SK-N-SH (cell line): ENCODE measurements around the gene PHPT1. TPM values are rescaled to one million over a fixed set of nuclear protein-coding genes. Genes with fewer than 3 reads are reported as not detected.

Experiments used
- CTCF ChIA-PET: fragments of 300-600, 350-600 bp; formaldehyde crosslinking; extraction: SDS; loops from one replicate; lab custom pipeline; 2021; lab: Yijun Ruan, JAX
- POLR2A ChIA-PET: fragments of 350-600 bp; sonication (Branson Sonifier 250); formaldehyde crosslinking; extraction: SDS; loops from one replicate; lab custom pipeline; 2020; ENCODE audit warnings: antibody characterized with exemption, inconsistent platforms; lab: Yijun Ruan, JAX
- DNase-seq: peaks from one replicate; pipeline ENCODE4 v3.0.0; 2012
- H2AFZ ChIP-seq: fragments of 200-600 bp; sonication (generic); 2 replicates; pipeline ENCODE4 v1.8.1; 2016; ENCODE audit warnings: antibody characterized with exemption, mild to moderate bottlenecking, low read depth
- H3F3A ChIP-seq: fragments of 200-600 bp; sonication (generic); replicated peaks from 2 replicates; pipeline ENCODE3; 2016; ENCODE audit warnings: antibody characterized with exemption, mild to moderate bottlenecking; ENCODE audit not compliant: insufficient read depth
- H3K27ac ChIP-seq, 2 experiments: fragments of 200-500 bp in 1 of 2; fragments of 200-600 bp in 1 of 2; sonication (Bioruptor generic) in 1 of 2; sonication (generic), shearing (Covaris generic) in 1 of 2; 2 replicates each; pipeline versions ENCODE4 v1.5.1 to v1.6.1; 2014 to 2016; ENCODE audit warnings: low read depth in 2 of 2, inconsistent platforms in 1 of 2, low read length in 1 of 2, mild to moderate bottlenecking in 1 of 2, mixed read lengths in 1 of 2
- H3K27me3 ChIP-seq: fragments of 200-600 bp; sonication (generic), shearing (Covaris generic); 2 replicates; pipeline ENCODE4 v1.6.1; 2016; ENCODE audit warnings: mixed run types; ENCODE audit not compliant: insufficient read depth
- H3K36me3 ChIP-seq, 2 experiments: fragments of 200-500 bp in 1 of 2; fragments of 200-600 bp in 1 of 2; sonication (Bioruptor generic) in 1 of 2; sonication (generic) in 1 of 2; replicated peaks in 1 of 2; 2 replicates each; pipeline versions ENCODE3 to v1.5.1; 2014 to 2016; ENCODE audit warnings: low read length in 1 of 2, mild to moderate bottlenecking in 1 of 2; ENCODE audit not compliant: insufficient read depth in 2 of 2, control insufficient read depth in 1 of 2
- H3K4me1 ChIP-seq, 2 experiments: fragments of 200-500 bp in 1 of 2; fragments of 200-600 bp in 1 of 2; sonication (Bioruptor generic) in 1 of 2; sonication (generic), shearing (Covaris generic) in 1 of 2; 2 replicates each; pipeline versions ENCODE4 v1.5.1 to v1.6.1; 2014 to 2016; ENCODE audit warnings: low read depth in 1 of 2, low read length in 1 of 2, mixed run types in 1 of 2; ENCODE audit not compliant: insufficient read depth in 2 of 2, control insufficient read depth in 1 of 2
- H3K4me2 ChIP-seq: fragments of 200-600 bp; sonication (generic), shearing (Covaris generic); 2 replicates; pipeline ENCODE4 v1.6.1; 2017; ENCODE audit warnings: mixed run types
- H3K4me3 ChIP-seq, 2 experiments: fragments of 200-500 bp in 1 of 2; fragments of 200-600 bp in 1 of 2; sonication (Bioruptor generic) in 1 of 2; sonication (generic), shearing (Covaris generic) in 1 of 2; 2 replicates each; pipeline versions ENCODE4 v1.5.1 to v1.8.1; 2014 to 2016; ENCODE audit warnings: low read depth in 2 of 2, inconsistent platforms in 1 of 2, low read length in 1 of 2, mild to moderate bottlenecking in 1 of 2, mixed read lengths in 1 of 2, moderate library complexity in 1 of 2
- H3K79me2 ChIP-seq: fragments of 200-600 bp; sonication (generic); 2 replicates; pipeline ENCODE4 v1.8.1; 2017; ENCODE audit warnings: mild to moderate bottlenecking; ENCODE audit not compliant: insufficient read depth
- H3K9ac ChIP-seq: fragments of 200-600 bp; sonication (generic); 2 replicates; pipeline ENCODE4 v1.6.1; 2017; ENCODE audit warnings: mixed run types
- H3K9me2 ChIP-seq: fragments of 200-600 bp; sonication (generic); 2 replicates; pipeline ENCODE4 v1.6.1; 2017; ENCODE audit warnings: mixed run types
- H3K9me3 ChIP-seq: fragments of 200-600 bp; sonication (generic); 2 replicates; pipeline ENCODE4 v1.6.1; 2017; ENCODE audit warnings: mixed run types, mild to moderate bottlenecking, moderate library complexity
- H4K20me1 ChIP-seq: fragments of 200-600 bp; sonication (generic); 2 replicates; pipeline ENCODE4 v1.6.1; 2017; ENCODE audit warnings: mild to moderate bottlenecking, mixed run types; ENCODE audit not compliant: insufficient read depth
- CTCF ChIP-seq: fragments of 200-600 bp; sonication (generic); IDR thresholded peaks from 2 replicates; pipeline ENCODE4 v1.6.1; 2017; ENCODE audit warnings: antibody characterized with exemption, mild to moderate bottlenecking, moderate library complexity
- EP300 ChIP-seq, 2 experiments: IDR thresholded peaks; 2 replicates each; pipeline versions ENCODE4 v1.4.0 to v1.6.1; 2012; ENCODE audit warnings: borderline replicate concordance in 1 of 2, low read depth in 1 of 2, low read length in 1 of 2
- FOXM1 ChIP-seq: IDR thresholded peaks from 2 replicates; pipeline ENCODE4 v1.4.0; 2012; ENCODE audit warnings: low read depth, mild to moderate bottlenecking
- GABPA ChIP-seq: IDR thresholded peaks from 2 replicates; pipeline ENCODE4 v1.4.0; 2012; ENCODE audit warnings: low read depth, mild to moderate bottlenecking
- GATA2 ChIP-seq: sonication (generic); formaldehyde crosslinking; IDR thresholded peaks from 2 replicates; pipeline ENCODE4 v1.5.0; 2020; ENCODE audit warnings: mild to moderate bottlenecking, missing genetic modification reagents
- MAX ChIP-seq: IDR thresholded peaks from 2 replicates; pipeline ENCODE4 v1.4.0; 2012; ENCODE audit warnings: low read depth
- MEF2A ChIP-seq: IDR thresholded peaks from 2 replicates; pipeline ENCODE4 v1.4.0; 2012; ENCODE audit warnings: low read depth, borderline replicate concordance
- NFIC ChIP-seq: IDR thresholded peaks from 2 replicates; pipeline ENCODE4 v1.4.0; 2012; ENCODE audit warnings: borderline replicate concordance
- POLR2AphosphoS5 ChIP-seq: IDR thresholded peaks from 2 replicates; pipeline ENCODE4 v1.6.1; 2012; ENCODE audit warnings: low read depth, low read length
- RFX5 ChIP-seq: IDR thresholded peaks from 2 replicates; pipeline ENCODE4 v1.6.1; 2012; ENCODE audit warnings: mild to moderate bottlenecking, improper control_type of control experiment, low read length
- RXRA ChIP-seq: IDR thresholded peaks from 2 replicates; pipeline ENCODE4 v1.4.0; 2012; ENCODE audit warnings: low read depth, mild to moderate bottlenecking, borderline replicate concordance
- SMC3 ChIP-seq: IDR thresholded peaks from 2 replicates; pipeline ENCODE4 v1.6.1; 2012; ENCODE audit warnings: low read depth, low read length, improper control_type of control experiment
- TAF1 ChIP-seq: IDR thresholded peaks from 2 replicates; pipeline ENCODE4 v1.6.1; 2012; ENCODE audit warnings: low read depth, mild to moderate bottlenecking, low read length, moderate library complexity, borderline replicate concordance
- TCF12 ChIP-seq: IDR thresholded peaks from 2 replicates; pipeline ENCODE4 v1.4.0; 2012
- TEAD4 ChIP-seq: IDR thresholded peaks from 2 replicates; pipeline ENCODE4 v1.4.0; 2012; ENCODE audit warnings: mild to moderate bottlenecking, borderline replicate concordance; ENCODE audit not compliant: insufficient read depth
- USF2 ChIP-seq: fragments of 150-350 bp; IDR thresholded peaks from 2 replicates; pipeline ENCODE4 v1.6.1; 2017; ENCODE audit warnings: antibody characterized with exemption, low read length, low read depth, borderline replicate concordance
- WGBS: methylation state at CpG from one replicate; pipeline ENCODE4 v1.1.6; 2017; ENCODE audit warnings: low lambda C conversion rate; 5-methylcytosine and 5-hydroxymethylcytosine counted together
- polyA plus RNA-seq, 3 experiments: library from polyadenylated mRNA; depleted of rRNA; stranded (reverse); fragments of >200 nt; gene quantifications; 2 replicates each; pipeline ENCODE4 v1.2.3, GENCODE V29; 2012

Gene PHPT1
- polyA plus RNA-seq, 1 of the 3 experiments (the other 2 are of a cell fraction), result 517 TPM

GRCh38 chr9:136835932-136836904, 13.0 kb upstream of the PHPT1 start:
- H3K4me2 ChIP-seq, result no peak overlapping the region
- peaks cover 6 to 13% of the 10 kb centered on the region in 2 experiments; a peak in 2 of 4 replicates for H3K4me1 ChIP-seq
- H4K20me1 ChIP-seq, result 0 out of 2 replicates have a peak, but pooled peaks cover 3% of the 10 kb centered on the region
- ChIA-PET POLR2A (interaction anchor here (1.0 kb wide), 1 partner anchor 16 kb away, joined by 3 read pairs; no protein-coding TSS in a partner anchor), CTCF (interaction anchor here (1.2 to 2.2 kb wide), 3 partner anchors 8 to 193 kb away, joined by 3 to 6 read pairs (median 6); no protein-coding TSS in a partner anchor)
- no peaks in the 10 kb centered on the region for H3K9me3 ChIP-seq
- H3K36me3 ChIP-seq, result peaks cover 4 to 31% of the 10 kb centered on the region in 2 experiments
- no peak overlapping the region for H2AFZ ChIP-seq
- no peaks in the 10 kb centered on the region for H3K79me2 ChIP-seq
- H3K27me3 ChIP-seq, result no peaks in the 10 kb centered on the region
- H3K4me3 ChIP-seq, result no peak overlapping the region
- WGBS, result 98% methylated on average over 6 of the region's 21 CpGs
- no peaks in the 10 kb centered on the region for H3K9me2 ChIP-seq
- no peak for DNase-seq
- no peak for TF ChIP-seq SMC3
- no peak for TF ChIP-seq RXRA
- no peak for TF ChIP-seq EP300 (IDR thresholded peaks at IDR 0.05; ENCODE audit: borderline replicate concordance in 1 of 2, low read depth in 1 of 2, low read length in 1 of 2)
- TF ChIP-seq MAX, result no peak
- TF ChIP-seq GATA2, result no peak
- TF ChIP-seq TEAD4, result no peak
- no peak for TF ChIP-seq CTCF
- no peak for TF ChIP-seq NFIC
- no peak for TF ChIP-seq GABPA
- TF ChIP-seq, all 33 proteins: peak for 0
- H3K9ac ChIP-seq, result no peak overlapping the region
- no peak overlapping the region for H3K27ac ChIP-seq
- H3F3A ChIP-seq, result peaks cover 7% of the 10 kb centered on the region

- Histone ChIP-seq H3K9ac (no peak overlapping the region), H3K9me3 (no peaks in the 10 kb centered on the region), H3K4me3 (no peak overlapping the region), H3K36me3 (peaks cover 4 to 20% of the 10 kb centered on the region in 2 experiments), H2AFZ (no peak overlapping the region), H3K27ac (no peak overlapping the region), H3K4me1 (peaks cover 16 to 22% of the 10 kb centered on the region in 2 experiments; a peak in 2 of 4 replicates), H3K9me2 (no peaks in the 10 kb centered on the region), H3K79me2 (no peaks in the 10 kb centered on the region), H3F3A (peaks cover 16% of the 10 kb centered on the region), H3K27me3 (no peaks in the 10 kb centered on the region), H4K20me1 (peaks cover 10% of the 10 kb centered on the region; the same call in 1 of the 2 replicates), H3K4me2 (no peak overlapping the region)
- TF ChIP-seq GATA2 (no peak), MAX (no peak), EP300 (IDR thresholded peaks at IDR 0.05; ENCODE audit: borderline replicate concordance in 1 of 2, low read depth in 1 of 2, low read length in 1 of 2) (no peak), CTCF (no peak), GABPA (no peak), SMC3 (no peak), TAF1 (no peak), RXRA (no peak), TCF12 (no peak), RFX5 (no peak), NFIC (no peak), USF2 (no peak), FOXM1 (no peak), MEF2A (no peak), POLR2AphosphoS5 (no peak)
- DNase-seq, result no peak
- 91% methylated on average over 23 of the region's 27 CpGs for WGBS
- ChIA-PET POLR2A (interaction anchor here (0.7 to 1.1 kb wide), 2 partner anchors 10 kb away, joined by 3 to 4 read pairs; no protein-coding TSS in a partner anchor), CTCF (interaction anchor here (0.8 to 1.5 kb wide), 2 partner anchors 8 to 70 kb away, joined by 3 read pairs; no protein-coding TSS in a partner anchor)
Measured at GRCh38 chr9:136837146-136837855, 11.9 kb upstream of the PHPT1 start.
